Thyroid gland (tissue), 4 donors: ENCODE data around the gene TLDC2.

Experiments
- POLR2A ChIP-seq, 2 donors: fragments of 450-650 bp; IDR thresholded peaks; one replicate each; pipeline ENCODE4 v1.6.1; 2017; ENCODE audit warnings: antibody characterized with exemption in 2 of 2, mild to moderate bottlenecking in 2 of 2, moderate library complexity in 1 of 2
- TF ChIP-seq, protein P1 (sequence below), 6 experiments: fragments of 200-600 bp in 3 of 6; fragments of 450-650 bp in 3 of 6; sonication (generic) in 3 of 6; IDR thresholded peaks; one replicate each; pipeline ENCODE4 v1.5.1; 2016 to 2019; ENCODE audit warnings: antibody characterized with exemption in 6 of 6, mild to moderate bottlenecking in 2 of 6, inconsistent platforms in 1 of 6, moderate library complexity in 1 of 6

DNA sequence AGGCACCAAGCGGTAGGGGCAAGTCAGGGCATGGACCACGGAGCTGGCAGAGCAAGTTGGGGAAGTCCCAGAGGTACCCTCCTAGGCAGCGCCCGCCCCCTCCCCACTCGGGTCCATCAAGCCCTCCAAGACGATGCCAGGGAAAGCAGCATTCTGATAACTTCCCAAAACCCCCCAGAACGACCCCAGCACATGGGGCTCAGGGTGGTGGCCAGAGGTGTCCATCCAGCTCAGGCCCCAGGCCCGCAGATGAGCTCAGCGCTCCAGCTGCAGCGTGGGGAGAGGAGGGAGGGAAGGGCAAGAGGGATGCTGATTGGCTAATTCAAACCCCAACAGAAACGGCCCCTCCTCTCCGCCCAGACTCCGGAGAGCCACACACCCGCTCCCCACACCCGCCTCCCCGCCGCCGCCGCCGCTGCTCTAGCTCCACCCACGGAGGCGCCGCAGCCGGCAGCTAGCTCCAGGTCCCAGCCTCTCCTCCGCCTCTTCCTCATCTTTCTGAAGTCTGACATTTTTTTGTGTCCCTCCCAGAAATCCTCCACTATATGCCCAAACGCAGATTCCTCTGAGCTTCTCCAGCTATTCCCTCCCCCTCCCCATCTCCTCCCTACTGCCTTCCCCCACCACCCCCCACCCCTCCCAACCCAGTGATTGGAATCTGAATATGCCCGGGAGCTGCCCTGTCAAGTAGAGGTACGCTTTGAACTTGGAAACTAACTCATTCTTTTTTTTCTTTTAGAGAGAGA is 40.3 kb upstream of the TLDC2 start:
- TF ChIP-seq, protein P1, sequence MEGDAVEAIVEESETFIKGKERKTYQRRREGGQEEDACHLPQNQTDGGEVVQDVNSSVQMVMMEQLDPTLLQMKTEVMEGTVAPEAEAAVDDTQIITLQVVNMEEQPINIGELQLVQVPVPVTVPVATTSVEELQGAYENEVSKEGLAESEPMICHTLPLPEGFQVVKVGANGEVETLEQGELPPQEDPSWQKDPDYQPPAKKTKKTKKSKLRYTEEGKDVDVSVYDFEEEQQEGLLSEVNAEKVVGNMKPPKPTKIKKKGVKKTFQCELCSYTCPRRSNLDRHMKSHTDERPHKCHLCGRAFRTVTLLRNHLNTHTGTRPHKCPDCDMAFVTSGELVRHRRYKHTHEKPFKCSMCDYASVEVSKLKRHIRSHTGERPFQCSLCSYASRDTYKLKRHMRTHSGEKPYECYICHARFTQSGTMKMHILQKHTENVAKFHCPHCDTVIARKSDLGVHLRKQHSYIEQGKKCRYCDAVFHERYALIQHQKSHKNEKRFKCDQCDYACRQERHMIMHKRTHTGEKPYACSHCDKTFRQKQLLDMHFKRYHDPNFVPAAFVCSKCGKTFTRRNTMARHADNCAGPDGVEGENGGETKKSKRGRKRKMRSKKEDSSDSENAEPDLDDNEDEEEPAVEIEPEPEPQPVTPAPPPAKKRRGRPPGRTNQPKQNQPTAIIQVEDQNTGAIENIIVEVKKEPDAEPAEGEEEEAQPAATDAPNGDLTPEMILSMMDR (IDR thresholded peaks at IDR 0.05) = no peak
- peak in 1 of 2 donors; percentile 9 for TF ChIP-seq POLR2A (IDR thresholded peaks at IDR 0.05)
